ENCODE measurements around the gene UBE2J1.
"Not testable (repeated sequence)": the region's sequence is repeated elsewhere in the genome, so short reads cannot be mapped to it uniquely, and the experiment has no call there.

UBE2J1 gene

GRCh38 chr6:89315249-89315885, 37.2 kb downstream of the UBE2J1 start, which contains the start of gene GABRR2:
Gene GABRR2, minus strand, starts transcription at chr6:89315299. Its CDS starts 134 bp downstream, at chr6:89315165.
- no peak for DNase-seq

GRCh38 chr6:89314692-89315091, 37.8 kb downstream of the UBE2J1 start:
- no peak for DNase-seq

- DNase-seq = no peak
Observed at GRCh38 chr6:89313006-89313405, 39.5 kb downstream of the UBE2J1 start.

GRCh38 chr6:89311853-89312531, 40.5 kb downstream of the UBE2J1 start:
- DNase-seq = no peak

- no peak for DNase-seq
Observed at GRCh38 chr6:89311530-89311852, 41.0 kb downstream of the UBE2J1 start.

- DNase-seq = no peak
Observed at GRCh38 chr6:89310929-89311328, 41.6 kb downstream of the UBE2J1 start.

- DNase-seq = no peak
Observed at GRCh38 chr6:89308525-89309395, 43.8 kb downstream of the UBE2J1 start.

- not testable (repeated sequence) for DNase-seq
Observed at GRCh38 chr6:89304517-89304916, 48.0 kb downstream of the UBE2J1 start.

GRCh38 chr6:89302936-89303335, 49.6 kb downstream of the UBE2J1 start:
- DNase-seq = no peak

GRCh38 chr6:89302195-89302770, 50.2 kb downstream of the UBE2J1 start:
- no peak for DNase-seq

- no peak for DNase-seq
Observed at GRCh38 chr6:89301586-89302194, 50.8 kb downstream of the UBE2J1 start.

- DNase-seq = no peak
Observed at GRCh38 chr6:89299466-89299850, 53.1 kb downstream of the UBE2J1 start.

- DNase-seq = peak; percentile 44
Observed at GRCh38 chr6:89298680-89299465, 53.6 kb downstream of the UBE2J1 start.

GRCh38 chr6:89297695-89298351, 54.7 kb downstream of the UBE2J1 start:
- DNase-seq = peak; percentile 71

- no peak for DNase-seq
Observed at GRCh38 chr6:89295981-89296380, 56.5 kb downstream of the UBE2J1 start.

- not testable (repeated sequence) for DNase-seq
Observed at GRCh38 chr6:89295116-89295515, 57.4 kb downstream of the UBE2J1 start.

GRCh38 chr6:89291256-89291819, 61.2 kb downstream of the UBE2J1 start:
- DNase-seq = no peak

- no peak for DNase-seq
Observed at GRCh38 chr6:89290401-89291155, 61.9 kb downstream of the UBE2J1 start.

- no peak for DNase-seq
Observed at GRCh38 chr6:89289710-89290109, 62.8 kb downstream of the UBE2J1 start.

- no peak for DNase-seq
Observed at GRCh38 chr6:89287351-89288028, 65.0 kb downstream of the UBE2J1 start.

Measured in activated CD4-positive, alpha-beta T cell treated with anti-CD3 and anti-CD28 coated beads for 48 hours (primary cell).